Trophoblast cell (in vitro differentiated cells and primary cell): Measurements from ENCODE around the gene VPS9D1.
A peak's percentile ranks its signal among the peaks of the same experiment; 100 is the strongest.

Source experiments
- DNase-seq, 2 donors: peaks; one replicate each; pipeline ENCODE4 v3.0.0-alpha.2; 2016
- H2AFZ ChIP-seq: 2 replicates; pipeline ENCODE4 v1.6.1; 2013; ENCODE audit warnings: low read length, moderate library complexity, mild to moderate bottlenecking; ENCODE audit not compliant: insufficient read depth, poor library complexity
- H2AK5ac ChIP-seq: 2 replicates; pipeline ENCODE4 v1.6.1; 2013; ENCODE audit warnings: mild to moderate bottlenecking, low read length
- H2BK120ac ChIP-seq: 2 replicates; pipeline ENCODE4 v1.6.1; 2013; ENCODE audit warnings: low read length, mild to moderate bottlenecking, moderate library complexity; ENCODE audit not compliant: insufficient read depth, poor library complexity
- H2BK12ac ChIP-seq: 2 replicates; pipeline ENCODE4 v1.6.1; 2013; ENCODE audit warnings: mild to moderate bottlenecking, low read length, moderate library complexity
- H2BK5ac ChIP-seq: 2 replicates; pipeline ENCODE4 v1.6.1; 2013; ENCODE audit warnings: low read length, low read depth, moderate library complexity, mild to moderate bottlenecking; ENCODE audit not compliant: poor library complexity
- H3K14ac ChIP-seq: 2 replicates; pipeline ENCODE4 v1.6.1; 2013; ENCODE audit warnings: mild to moderate bottlenecking, low read length
- H3K18ac ChIP-seq: 2 replicates; pipeline ENCODE4 v1.6.1; 2013; ENCODE audit warnings: mild to moderate bottlenecking, low read length
- H3K23ac ChIP-seq: 2 replicates; pipeline ENCODE4 v1.6.1; 2013; ENCODE audit warnings: low read length
- H3K27ac ChIP-seq: 2 replicates; pipeline ENCODE4 v1.5.1; 2013; ENCODE audit warnings: low read depth, mild to moderate bottlenecking, inconsistent platforms, low read length, moderate library complexity
- H3K27me3 ChIP-seq: 2 replicates; pipeline ENCODE4 v1.6.1; 2013; ENCODE audit warnings: inconsistent platforms, mild to moderate bottlenecking, low read length, moderate library complexity; ENCODE audit not compliant: insufficient read depth
- H3K36me3 ChIP-seq, 2 experiments: 1 replicate in 1 of 2; 2 replicates in 1 of 2; pipeline ENCODE4 v1.6.1; 2013; ENCODE audit warnings: low read length in 2 of 2, mild to moderate bottlenecking in 2 of 2, moderate library complexity in 1 of 2; ENCODE audit not compliant: insufficient read depth in 2 of 2, control insufficient read depth in 1 of 2
- H3K4ac ChIP-seq: 2 replicates; pipeline ENCODE4 v1.6.1; 2013; ENCODE audit warnings: low read depth, mild to moderate bottlenecking, low read length, moderate library complexity
- H3K4me1 ChIP-seq, 2 experiments: 1 replicate in 1 of 2; 2 replicates in 1 of 2; pipeline ENCODE4 v1.6.1; 2013; ENCODE audit warnings: low read length in 2 of 2, mild to moderate bottlenecking in 2 of 2, moderate library complexity in 1 of 2; ENCODE audit not compliant: insufficient read depth in 2 of 2, control insufficient read depth in 1 of 2
- H3K4me2 ChIP-seq: 2 replicates; pipeline ENCODE4 v1.6.1; 2013; ENCODE audit warnings: inconsistent platforms, mild to moderate bottlenecking, low read length, moderate library complexity
- H3K4me3 ChIP-seq: 2 replicates; pipeline ENCODE4 v1.5.1; 2013; ENCODE audit warnings: mild to moderate bottlenecking, low read depth, low read length, inconsistent platforms
- H3K79me1 ChIP-seq: one replicate; pipeline ENCODE4 v1.6.1; 2013; ENCODE audit warnings: low read length
- H3K79me2 ChIP-seq: 2 replicates; pipeline ENCODE4 v1.6.1; 2013; ENCODE audit warnings: low read length, mild to moderate bottlenecking; ENCODE audit not compliant: control insufficient read depth, insufficient read depth, poor library complexity
- H3K9ac ChIP-seq: 2 replicates; pipeline ENCODE4 v1.6.1; 2013; ENCODE audit warnings: mild to moderate bottlenecking, low read length
- H3K9me3 ChIP-seq: 2 replicates; pipeline ENCODE4 v1.6.1; 2013; ENCODE audit warnings: low read depth, mild to moderate bottlenecking, control low read depth, inconsistent platforms, low read length; ENCODE audit not compliant: insufficient read depth
- H4K12ac ChIP-seq: 2 replicates; pipeline ENCODE4 v1.6.1; 2013; ENCODE audit warnings: low read depth, mild to moderate bottlenecking, low read length, moderate library complexity
- H4K8ac ChIP-seq: 2 replicates; pipeline ENCODE4 v1.6.1; 2013; ENCODE audit warnings: low read depth, mild to moderate bottlenecking, low read length, moderate library complexity
- H4K91ac ChIP-seq: one replicate; pipeline ENCODE4 v1.6.1; 2013; ENCODE audit warnings: low read depth, mild to moderate bottlenecking, low read length, moderate library complexity
- WGBS: extraction: QIAGEN DNeasy Blood & Tissue Kit; methylation state at CpG from one replicate; pipeline ENCODE4 v1.1.7; 2013; ENCODE audit warnings: missing lambda C conversion rate; ENCODE audit not compliant: insufficient read length, insufficient coverage; ENCODE audit errors: extremely low coverage; 5-methylcytosine and 5-hydroxymethylcytosine counted together

VPS9D1 gene

GRCh38 chr16:89729293-89729692 is 8.6 kb upstream of the VPS9D1 start:
- H4K8ac ChIP-seq, result no peak overlapping the region
- no CpG with 5 or more reads among the region's 18 CpGs for WGBS
- no peak for DNase-seq

DNA sequence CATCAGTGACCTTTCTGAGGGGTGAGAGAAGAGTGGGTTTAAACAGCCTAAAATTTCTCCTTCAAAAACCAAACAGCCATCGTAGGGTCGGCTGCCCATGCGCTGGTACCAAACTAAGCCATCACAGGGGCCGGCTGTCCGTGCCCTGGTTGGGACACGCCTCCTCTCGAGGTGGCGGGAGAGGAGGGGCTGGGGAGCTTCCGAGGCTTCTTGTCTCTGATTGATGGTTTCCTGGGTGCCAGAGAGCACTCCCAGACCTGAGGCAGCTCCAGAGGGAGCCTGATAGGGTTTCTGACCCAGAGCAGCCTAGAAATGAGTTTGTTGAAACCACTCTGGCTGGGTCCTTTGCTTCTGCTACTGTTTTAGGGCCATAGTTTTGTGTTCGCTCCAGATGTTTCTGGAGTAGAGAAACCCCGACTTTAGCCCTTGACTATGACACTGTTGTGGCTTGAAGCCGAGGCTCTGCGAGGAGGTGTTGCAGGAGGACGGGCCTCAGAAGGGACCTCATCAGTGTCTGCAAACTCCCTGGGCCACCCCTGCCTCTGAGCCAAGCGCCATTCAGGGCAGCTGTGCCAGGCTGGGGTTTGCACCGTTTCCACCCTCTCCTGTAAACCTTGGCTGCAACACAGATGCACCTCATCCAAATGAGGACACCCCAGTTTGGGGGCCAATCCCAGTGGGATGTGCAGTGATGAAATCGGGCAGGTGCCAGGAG is 6.9 kb upstream of the VPS9D1 start:
- no peak overlapping the region for H3K4me2 ChIP-seq
- H2AFZ ChIP-seq, result no peak overlapping the region
- no peak overlapping the region for H4K12ac ChIP-seq
- no peak overlapping the region for H3K23ac ChIP-seq
- no peak overlapping the region for H3K18ac ChIP-seq
- no CpG with 5 or more reads among the region's 17 CpGs for WGBS
- H3K27ac ChIP-seq, result no peak overlapping the region
- H2AK5ac ChIP-seq, result no peak overlapping the region
- no peak overlapping the region for H2BK5ac ChIP-seq
- H2BK12ac ChIP-seq, result no peak overlapping the region
- H3K4ac ChIP-seq, result no peak overlapping the region
- H4K91ac ChIP-seq, result no peak overlapping the region
- no peak overlapping the region for H2BK120ac ChIP-seq
- no peak overlapping the region for H3K14ac ChIP-seq
- H3K9me3 ChIP-seq, result peaks cover 7% of the 10 kb centered on the region
- DNase-seq, result no peak
- H3K79me2 ChIP-seq, result no peaks in the 10 kb centered on the region
- H4K8ac ChIP-seq, result no peak overlapping the region
- H3K4me3 ChIP-seq, result no peak overlapping the region
- no peaks in the 10 kb centered on the region for H3K27me3 ChIP-seq
- H3K79me1 ChIP-seq, result no peaks in the 10 kb centered on the region
- peaks cover under 1 to 5% of the 10 kb centered on the region in 2 experiments for H3K4me1 ChIP-seq
- H3K9ac ChIP-seq, result no peak overlapping the region
- peaks cover 58 to 62% of the 10 kb centered on the region in 2 experiments for H3K36me3 ChIP-seq

More at GRCh38 chr16:89729293-89729692, 8.6 kb upstream of the VPS9D1 start:
- H3K4me1 ChIP-seq, result no peaks in the 10 kb centered on the region
- no peak overlapping the region for H2AFZ ChIP-seq
- H3K27ac ChIP-seq, result no peak overlapping the region
- no peak overlapping the region for H3K4me3 ChIP-seq
- H3K36me3 ChIP-seq, result peaks cover 55 to 60% of the 10 kb centered on the region in 2 experiments
- no peak overlapping the region for H3K23ac ChIP-seq
- no peak overlapping the region for H4K91ac ChIP-seq
- H3K4ac ChIP-seq, result no peak overlapping the region
- H2BK12ac ChIP-seq, result no peak overlapping the region
- no peak overlapping the region for H2AK5ac ChIP-seq
- no peaks in the 10 kb centered on the region for H3K27me3 ChIP-seq
- H3K14ac ChIP-seq, result no peak overlapping the region
- H2BK120ac ChIP-seq, result no peak overlapping the region
- H3K79me1 ChIP-seq, result no peaks in the 10 kb centered on the region
- H3K9me3 ChIP-seq, result peaks cover 4% of the 10 kb centered on the region
- H3K9ac ChIP-seq, result no peak overlapping the region
- H3K18ac ChIP-seq, result no peak overlapping the region
- H3K79me2 ChIP-seq, result no peaks in the 10 kb centered on the region
- no peak overlapping the region for H3K4me2 ChIP-seq
- no peak overlapping the region for H2BK5ac ChIP-seq
- H4K12ac ChIP-seq, result no peak overlapping the region

GRCh38 chr16:89723279-89724250 is 2.9 kb upstream of the VPS9D1 start:
- H2AK5ac ChIP-seq, result no peak overlapping the region
- H2BK120ac ChIP-seq, result no peak overlapping the region
- H3K9me3 ChIP-seq, result peaks cover 8% of the 10 kb centered on the region
- no peak overlapping the region for H4K8ac ChIP-seq
- H2BK5ac ChIP-seq, result no peak overlapping the region
- peaks cover 9% of the 10 kb centered on the region for H3K79me2 ChIP-seq
- H3K27ac ChIP-seq, result no peak overlapping the region
- H3K4me3 ChIP-seq, result no peak overlapping the region
- no peak overlapping the region for H2AFZ ChIP-seq
- H3K14ac ChIP-seq, result no peak overlapping the region
- H3K79me1 ChIP-seq, result peaks cover 14% of the 10 kb centered on the region
- WGBS, result no CpG with 5 or more reads among the region's 30 CpGs
- H3K23ac ChIP-seq, result no peak overlapping the region
- no peak overlapping the region for H2BK12ac ChIP-seq
- no peak overlapping the region for H3K4ac ChIP-seq
- DNase-seq, result no peak
- H3K27me3 ChIP-seq, result no peaks in the 10 kb centered on the region
- H3K4me1 ChIP-seq, result peaks cover 8 to 13% of the 10 kb centered on the region in 2 experiments
- H4K91ac ChIP-seq, result no peak overlapping the region
- H3K36me3 ChIP-seq, result peaks cover 29 to 34% of the 10 kb centered on the region in 2 experiments
- H3K18ac ChIP-seq, result no peak overlapping the region
- no peak overlapping the region for H3K4me2 ChIP-seq
- no peak overlapping the region for H4K12ac ChIP-seq
- H3K9ac ChIP-seq, result no peak overlapping the region

DNA sequence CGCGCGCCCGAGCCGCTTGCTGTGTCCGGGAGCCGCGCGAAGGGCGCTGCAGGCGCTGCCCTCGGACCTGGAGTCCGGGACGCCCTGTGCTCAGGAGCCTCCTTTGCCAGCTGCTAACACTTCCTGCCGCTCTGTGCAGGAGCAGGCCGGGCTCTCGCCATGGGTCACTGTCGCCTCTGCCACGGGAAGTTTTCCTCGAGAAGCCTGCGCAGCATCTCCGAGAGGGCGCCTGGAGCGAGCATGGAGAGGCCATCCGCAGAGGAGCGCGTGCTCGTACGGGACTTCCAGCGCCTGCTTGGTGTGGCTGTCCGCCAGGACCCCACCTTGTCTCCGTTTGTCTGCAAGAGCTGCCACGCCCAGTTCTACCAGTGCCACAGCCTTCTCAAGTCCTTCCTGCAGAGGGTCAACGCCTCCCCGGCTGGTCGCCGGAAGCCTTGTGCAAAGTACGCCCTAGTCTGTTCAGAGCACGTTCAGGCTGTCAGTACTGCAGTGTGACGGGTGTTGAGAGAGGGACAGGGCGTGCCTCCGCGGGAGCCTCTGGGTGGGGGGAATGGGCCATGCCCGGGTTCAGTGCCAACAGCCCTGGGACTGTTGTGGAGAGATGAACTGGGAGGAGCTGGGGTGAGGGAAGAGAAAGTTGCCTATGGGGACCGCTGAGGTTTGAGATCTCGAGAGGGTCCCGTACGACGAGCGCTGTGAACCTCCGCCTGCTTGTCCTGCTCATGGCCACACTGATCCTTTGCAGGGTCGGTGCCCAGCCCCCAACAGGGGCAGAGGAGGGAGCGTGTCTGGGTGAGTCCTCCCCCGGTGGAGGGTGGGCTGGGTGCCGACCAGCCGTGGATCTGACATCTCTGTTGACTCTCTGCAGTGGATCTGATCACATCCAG is 1.9 kb upstream of the VPS9D1 start:
- Histone ChIP-seq H3K79me2 (peaks cover 9% of the 10 kb centered on the region), H3K4me1 (peaks cover 8 to 13% of the 10 kb centered on the region in 2 experiments), H3K9ac (peak overlapping the region; percentile 71), H3K18ac (no peak overlapping the region), H2BK5ac (no peak overlapping the region), H4K12ac (no peak overlapping the region), H4K8ac (no peak overlapping the region), H3K36me3 (peaks cover 25 to 31% of the 10 kb centered on the region in 2 experiments), H3K27me3 (no peaks in the 10 kb centered on the region), H3K9me3 (peaks cover 5% of the 10 kb centered on the region), H3K4me2 (peak overlapping the region; percentile 93), H2AK5ac (no peak overlapping the region), H4K91ac (no peak overlapping the region), H3K4ac (no peak overlapping the region), H2AFZ (no peak overlapping the region), H3K79me1 (peaks cover 14% of the 10 kb centered on the region), H2BK12ac (no peak overlapping the region), H3K14ac (no peak overlapping the region), H3K23ac (no peak overlapping the region), H3K4me3 (peak overlapping the region; percentile 95), H3K27ac (no peak overlapping the region), H2BK120ac (no peak overlapping the region)
- whole genome bisulfite sequencing, result no CpG with 5 or more reads among the region's 56 CpGs
- DNase-seq, result no peak
